K562 (cell line): Measurements from ENCODE around the gene ANO7. TPM values are rescaled to one million over a fixed set of nuclear protein-coding genes. Genes with fewer than 3 reads are reported as not detected.

Experiments
- ATAC-seq: fragments of 200-7000 bp; cut with Tn5 transposase; 3 replicates; pipeline ENCODE4 v1.9.1; 2020; ENCODE audit warnings: moderate library complexity
- BruUV-seq: library from RNA; stranded (reverse); fragments of 400-500 nt; replicated peaks from 2 replicates; lab custom pipeline; 2021; lab: Mats Ljungman, UMichigan
- CTCF ChIA-PET: fragments of 300-600 bp; formaldehyde crosslinking; extraction: SDS; loops from one replicate; lab custom pipeline; 2021; ENCODE audit warnings: low intra/inter-chr PET ratio; lab: Yijun Ruan, JAX
- POLR2A ChIA-PET: fragments of 300-600, 350-650 bp; sonication (Branson Sonifier 250); formaldehyde crosslinking; extraction: SDS; loops from one replicate; lab custom pipeline; 2021; ENCODE audit warnings: antibody characterized with exemption, inconsistent platforms; lab: Yijun Ruan, JAX
- DNase-seq, 4 experiments: peaks; one replicate each; pipeline versions ENCODE4 v3.0.0 to v3.0.0-alpha.2; 2011 to 2018; ENCODE audit warnings: low spot score in 3 of 4, mixed read lengths in 3 of 4; ENCODE audit errors: extremely low read depth in 1 of 4
- FAIRE-seq: peaks from 2 replicates; lab custom pipeline; 2011; peaks lifted over from hg19 to GRCh38; lab: Jason Lieb, UNC
- H2AFZ ChIP-seq: 2 replicates; pipeline ENCODE4 v1.6.0; 2011; ENCODE audit warnings: low read depth, low read length, control low read depth, inconsistent platforms
- H3K27ac ChIP-seq: fragments of 200-600 bp; 3 replicates; pipeline ENCODE4 v1.8.0; 2011; ENCODE audit warnings: low read depth, mild to moderate bottlenecking, control low read depth, inconsistent platforms, low read length, moderate library complexity, mixed read lengths; ENCODE audit errors: extremely low read depth
- H3K27me3 ChIP-seq, 2 experiments: fragments of 300-600 bp in 1 of 2; 2 replicates in 1 of 2; 3 replicates in 1 of 2; pipeline versions ENCODE4 v1.6.0 to v1.8.0; 2011; ENCODE audit warnings: inconsistent platforms in 2 of 2, low read length in 2 of 2, mild to moderate bottlenecking in 1 of 2, mixed read lengths in 1 of 2, moderate library complexity in 1 of 2; ENCODE audit not compliant: control insufficient read depth in 2 of 2, insufficient read depth in 2 of 2
- H3K36me3 ChIP-seq: fragments of 300-600 bp; 3 replicates; pipeline ENCODE4 v1.8.0; 2011; ENCODE audit warnings: mild to moderate bottlenecking, low read length, inconsistent platforms; ENCODE audit not compliant: control insufficient read depth, insufficient read depth
- H3K4me1 ChIP-seq, 2 experiments: fragments of 200-600 bp in 1 of 2; replicated peaks in 1 of 2; 2 replicates in 1 of 2; 3 replicates in 1 of 2; pipeline versions ENCODE4 v1.5.1 to v1.8.0; 2011; ENCODE audit warnings: inconsistent platforms in 2 of 2, low read length in 2 of 2, mild to moderate bottlenecking in 1 of 2, mixed read lengths in 1 of 2, moderate library complexity in 1 of 2; ENCODE audit not compliant: control insufficient read depth in 2 of 2, insufficient read depth in 2 of 2
- H3K4me2 ChIP-seq: 2 replicates; pipeline ENCODE4 v1.6.1; 2011; ENCODE audit warnings: low read length, control low read depth, inconsistent platforms, mixed read lengths; ENCODE audit not compliant: insufficient read depth
- H3K4me3 ChIP-seq: fragments of 200-600 bp; sonication (generic), shearing (Covaris generic); 2 replicates; pipeline ENCODE4 v1.5.1; 2016; ENCODE audit warnings: control low read depth, inconsistent platforms
- H3K79me2 ChIP-seq: fragments of 200-600 bp; 3 replicates; pipeline ENCODE4 v1.8.0; 2011; ENCODE audit warnings: low read length, inconsistent platforms; ENCODE audit not compliant: control insufficient read depth, insufficient read depth
- H3K9ac ChIP-seq, 2 experiments: 2 replicates each; pipeline versions ENCODE4 v1.6.0 to v1.6.1; 2011; ENCODE audit warnings: low read depth in 2 of 2, low read length in 2 of 2, control low read depth in 1 of 2, inconsistent platforms in 1 of 2, mild to moderate bottlenecking in 1 of 2, mixed read lengths in 1 of 2; ENCODE audit not compliant: insufficient read depth in 1 of 2
- H3K9me1 ChIP-seq: one replicate; pipeline ENCODE4 v1.6.0; 2011; ENCODE audit warnings: inconsistent platforms, mild to moderate bottlenecking, low read length, moderate library complexity; ENCODE audit not compliant: control insufficient read depth, insufficient read depth
- H3K9me3 ChIP-seq: replicated peaks from 2 replicates; pipeline ENCODE4 v1.5.1; 2011; ENCODE audit warnings: low read depth, low read length, inconsistent platforms; ENCODE audit not compliant: control insufficient read depth, insufficient read depth
- H4K20me1 ChIP-seq: replicated peaks from 2 replicates; pipeline ENCODE4 v1.6.1; 2011; ENCODE audit warnings: low read length, inconsistent platforms, mixed read lengths; ENCODE audit not compliant: control insufficient read depth, insufficient read depth
- CBX3 ChIP-seq, 2 experiments: IDR thresholded peaks; 1 replicate in 1 of 2; 2 replicates in 1 of 2; pipeline ENCODE4 v1.6.1; 2012; ENCODE audit warnings: inconsistent platforms in 2 of 2, low read length in 2 of 2, borderline replicate concordance in 1 of 2, control low read depth in 1 of 2
- CC2D1A ChIP-seq: fragments of 450-650 bp; IDR thresholded peaks from 2 replicates; pipeline ENCODE4 v1.6.1; 2017; ENCODE audit warnings: mild to moderate bottlenecking
- IFI16 ChIP-seq: fragments of 250-450 bp; sonication (Bioruptor Pico); IDR thresholded peaks from 2 replicates; pipeline ENCODE4 v2.1.2; 2022; ENCODE audit warnings: mild to moderate bottlenecking, inconsistent platforms
- KLF13 ChIP-seq: fragments of 450-650 bp; IDR thresholded peaks from 2 replicates; pipeline ENCODE4 v1.6.1; 2016; ENCODE audit warnings: missing genetic modification characterization, low read depth, mild to moderate bottlenecking, missing compliant biosample characterization, moderate library complexity, borderline replicate concordance
- SNIP1 ChIP-seq: fragments of 450-650 bp; IDR thresholded peaks from 2 replicates; pipeline ENCODE4 v1.7.1; 2017; ENCODE audit warnings: low read depth, mild to moderate bottlenecking
- ZKSCAN3 ChIP-seq: fragments of 250-450 bp; sonication (Bioruptor Pico); IDR thresholded peaks from 2 replicates; pipeline ENCODE4 v1.4.0; 2020
- ZNF551 ChIP-seq: fragments of 250-450 bp; sonication (Bioruptor Pico); IDR thresholded peaks from 2 replicates; pipeline ENCODE4 v1.5.0; 2021; ENCODE audit warnings: mild to moderate bottlenecking, moderate library complexity
- WGBS: fragments of 100-300 bp; shearing (Covaris generic); methylation state at CpG from one replicate; pipeline ENCODE4 v1.1.6; 2016; ENCODE audit warnings: low coverage, mixed read lengths; ENCODE audit not compliant: insufficient coverage; ENCODE audit errors: missing lambda C conversion rate; 5-methylcytosine and 5-hydroxymethylcytosine counted together
- in situ Hi-C: fragments of 300-500 bp; cut with MboI; formaldehyde crosslinking; loops from 4 replicates; pipeline ENCODE4 v1.15.0; 2018; ENCODE audit warnings: inconsistent platforms, mixed read lengths
- intact Hi-C: fragments of 100-400 bp; cut with micrococcal nuclease; formaldehyde crosslinking; loops from 2 replicates; pipeline ENCODE4 v1.14.2; 2022
- polyA plus RNA-seq, 8 experiments: library from polyadenylated mRNA; depleted of rRNA in 4 of 8; stranded (reverse) in 5 of 8; unstranded in 3 of 8; fragments of >200 nt; fragmentation: Nextera tagmentation in 2 of 8; fragmentation: Illumina TruSeq in 1 of 8; extraction: Ambion mirVana in 2 of 8; extraction: Trizol in 1 of 8; gene quantifications; 2 replicates each; pipeline versions ENCODE4 v1.2.1 to v1.2.3, GENCODE V29; 2011 to 2014; ENCODE audit warnings: inconsistent platforms in 1 of 8, missing spikeins in 1 of 8
- total RNA-seq, 7 experiments: library from RNA; depleted of rRNA in 6 of 7; stranded (reverse); fragments of >200 nt in 6 of 7; fragmentation: Illumina TruSeq in 2 of 7; extraction: Trizol in 2 of 7; gene quantifications; 2 replicates each; pipeline versions ENCODE4 v1.2.1 to v1.2.3, GENCODE V29; 2011 to 2021; ENCODE audit warnings: low replicate concordance in 1 of 7
- TF ChIP-seq, protein P1 (sequence below): sonication (generic); formaldehyde crosslinking; IDR thresholded peaks from 2 replicates; pipeline ENCODE4 v1.8.0; 2022; ENCODE audit warnings: missing genetic modification reagents, mild to moderate bottlenecking, borderline replicate concordance
- TF ChIP-seq, protein P2 (sequence below): fragments of 250-450 bp; sonication (Bioruptor Pico); IDR thresholded peaks from 2 replicates; pipeline ENCODE4 v1.4.0; 2020; ENCODE audit warnings: mild to moderate bottlenecking
- TF ChIP-seq, protein P3 (sequence below), 2 experiments: fragments of 450-650 bp; IDR thresholded peaks; 2 replicates each; pipeline ENCODE4 v1.6.1; 2016; ENCODE audit warnings: mild to moderate bottlenecking in 2 of 2, borderline replicate concordance in 1 of 2, low read depth in 1 of 2, moderate library complexity in 1 of 2

Gene ANO7
- total and polyA plus RNA-seq, 9 of the 15 experiments (the other 6 are each of a cell fraction or from before 2014, with no cell fraction given) = 0.28 to 5.1 (median 1.1) TPM

DNA sequence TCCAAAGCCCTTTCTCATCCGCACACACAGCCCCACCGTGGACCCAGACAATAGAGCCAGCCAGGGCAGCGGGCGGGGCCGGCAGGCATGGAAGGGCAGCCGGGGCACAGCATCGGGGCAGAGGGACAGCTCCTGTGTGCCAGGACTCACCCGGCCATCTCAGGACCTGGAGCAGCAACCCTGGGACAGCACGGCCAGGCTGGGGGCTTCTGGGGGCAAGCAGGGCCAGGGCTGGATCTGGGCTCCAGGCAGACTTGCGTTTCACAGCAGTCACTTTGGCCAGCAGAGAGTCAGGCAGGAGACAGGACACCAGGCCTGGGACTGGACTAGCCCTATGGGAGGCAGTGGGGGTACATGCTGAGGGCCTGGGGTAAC lies 15.5 kb downstream of the ANO7 start:
- FAIRE-seq = no peak
- Histone ChIP-seq H3K4me3 (no peak overlapping the region), H3K9ac (no peak overlapping the region), H3K9me1 (no peaks in the 10 kb centered on the region), H3K9me3 (no peaks in the 10 kb centered on the region), H2AFZ (no peak overlapping the region), H4K20me1 (no peaks in the 10 kb centered on the region), H3K4me1 (peaks cover 0 to 41% of the 10 kb centered on the region in 2 experiments; a peak in 3 of 5 replicates), H3K79me2 (no peaks in the 10 kb centered on the region), H3K27ac (no peak overlapping the region), H3K27me3 (peaks cover 0 to 14% of the 10 kb centered on the region in 2 experiments; a peak in 2 of 5 replicates), H3K4me2 (no peak overlapping the region), H3K36me3 (no peaks in the 10 kb centered on the region)
- no TSS peak for BruUV-seq
- no peak for DNase-seq
- in situ Hi-C loops = no loop called here
- ATAC-seq = no peak
- 6% methylated on average over 3 of the region's 10 CpGs for WGBS
- ChIA-PET POLR2A (no interaction called here), CTCF (interaction anchor here (0.7 kb wide), 1 partner anchor 453 kb away, joined by 4 read pairs; no protein-coding TSS in a partner anchor)
- intact Hi-C loops = no loop called here
- no peak for TF ChIP-seq ZKSCAN3 (CRISPR knock-in tag)
- TF ChIP-seq CBX3 (IDR thresholded peaks at IDR 0.05; ENCODE audit: borderline replicate concordance in 1 of 2, low read length in 2 of 2) = no peak
- no peak for TF ChIP-seq IFI16
- TF ChIP-seq, protein P1, sequence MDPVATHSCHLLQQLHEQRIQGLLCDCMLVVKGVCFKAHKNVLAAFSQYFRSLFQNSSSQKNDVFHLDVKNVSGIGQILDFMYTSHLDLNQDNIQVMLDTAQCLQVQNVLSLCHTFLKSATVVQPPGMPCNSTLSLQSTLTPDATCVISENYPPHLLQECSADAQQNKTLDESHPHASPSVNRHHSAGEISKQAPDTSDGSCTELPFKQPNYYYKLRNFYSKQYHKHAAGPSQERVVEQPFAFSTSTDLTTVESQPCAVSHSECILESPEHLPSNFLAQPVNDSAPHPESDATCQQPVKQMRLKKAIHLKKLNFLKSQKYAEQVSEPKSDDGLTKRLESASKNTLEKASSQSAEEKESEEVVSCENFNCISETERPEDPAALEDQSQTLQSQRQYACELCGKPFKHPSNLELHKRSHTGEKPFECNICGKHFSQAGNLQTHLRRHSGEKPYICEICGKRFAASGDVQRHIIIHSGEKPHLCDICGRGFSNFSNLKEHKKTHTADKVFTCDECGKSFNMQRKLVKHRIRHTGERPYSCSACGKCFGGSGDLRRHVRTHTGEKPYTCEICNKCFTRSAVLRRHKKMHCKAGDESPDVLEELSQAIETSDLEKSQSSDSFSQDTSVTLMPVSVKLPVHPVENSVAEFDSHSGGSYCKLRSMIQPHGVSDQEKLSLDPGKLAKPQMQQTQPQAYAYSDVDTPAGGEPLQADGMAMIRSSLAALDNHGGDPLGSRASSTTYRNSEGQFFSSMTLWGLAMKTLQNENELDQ (CRISPR knock-in tag) = no peak
- TF ChIP-seq KLF13 (tag) = no peak
- TF ChIP-seq SNIP1 = no peak
- TF ChIP-seq ZNF551 = no peak
- TF ChIP-seq, protein P2, sequence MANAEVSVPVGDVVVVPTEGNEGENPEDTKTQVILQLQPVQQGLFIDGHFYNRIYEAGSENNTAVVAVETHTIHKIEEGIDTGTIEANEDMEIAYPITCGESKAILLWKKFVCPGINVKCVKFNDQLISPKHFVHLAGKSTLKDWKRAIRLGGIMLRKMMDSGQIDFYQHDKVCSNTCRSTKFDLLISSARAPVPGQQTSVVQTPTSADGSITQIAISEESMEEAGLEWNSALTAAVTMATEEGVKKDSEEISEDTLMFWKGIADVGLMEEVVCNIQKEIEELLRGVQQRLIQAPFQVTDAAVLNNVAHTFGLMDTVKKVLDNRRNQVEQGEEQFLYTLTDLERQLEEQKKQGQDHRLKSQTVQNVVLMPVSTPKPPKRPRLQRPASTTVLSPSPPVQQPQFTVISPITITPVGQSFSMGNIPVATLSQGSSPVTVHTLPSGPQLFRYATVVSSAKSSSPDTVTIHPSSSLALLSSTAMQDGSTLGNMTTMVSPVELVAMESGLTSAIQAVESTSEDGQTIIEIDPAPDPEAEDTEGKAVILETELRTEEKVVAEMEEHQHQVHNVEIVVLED = no peak
- no peak for TF ChIP-seq CC2D1A
- TF ChIP-seq, protein P3, sequence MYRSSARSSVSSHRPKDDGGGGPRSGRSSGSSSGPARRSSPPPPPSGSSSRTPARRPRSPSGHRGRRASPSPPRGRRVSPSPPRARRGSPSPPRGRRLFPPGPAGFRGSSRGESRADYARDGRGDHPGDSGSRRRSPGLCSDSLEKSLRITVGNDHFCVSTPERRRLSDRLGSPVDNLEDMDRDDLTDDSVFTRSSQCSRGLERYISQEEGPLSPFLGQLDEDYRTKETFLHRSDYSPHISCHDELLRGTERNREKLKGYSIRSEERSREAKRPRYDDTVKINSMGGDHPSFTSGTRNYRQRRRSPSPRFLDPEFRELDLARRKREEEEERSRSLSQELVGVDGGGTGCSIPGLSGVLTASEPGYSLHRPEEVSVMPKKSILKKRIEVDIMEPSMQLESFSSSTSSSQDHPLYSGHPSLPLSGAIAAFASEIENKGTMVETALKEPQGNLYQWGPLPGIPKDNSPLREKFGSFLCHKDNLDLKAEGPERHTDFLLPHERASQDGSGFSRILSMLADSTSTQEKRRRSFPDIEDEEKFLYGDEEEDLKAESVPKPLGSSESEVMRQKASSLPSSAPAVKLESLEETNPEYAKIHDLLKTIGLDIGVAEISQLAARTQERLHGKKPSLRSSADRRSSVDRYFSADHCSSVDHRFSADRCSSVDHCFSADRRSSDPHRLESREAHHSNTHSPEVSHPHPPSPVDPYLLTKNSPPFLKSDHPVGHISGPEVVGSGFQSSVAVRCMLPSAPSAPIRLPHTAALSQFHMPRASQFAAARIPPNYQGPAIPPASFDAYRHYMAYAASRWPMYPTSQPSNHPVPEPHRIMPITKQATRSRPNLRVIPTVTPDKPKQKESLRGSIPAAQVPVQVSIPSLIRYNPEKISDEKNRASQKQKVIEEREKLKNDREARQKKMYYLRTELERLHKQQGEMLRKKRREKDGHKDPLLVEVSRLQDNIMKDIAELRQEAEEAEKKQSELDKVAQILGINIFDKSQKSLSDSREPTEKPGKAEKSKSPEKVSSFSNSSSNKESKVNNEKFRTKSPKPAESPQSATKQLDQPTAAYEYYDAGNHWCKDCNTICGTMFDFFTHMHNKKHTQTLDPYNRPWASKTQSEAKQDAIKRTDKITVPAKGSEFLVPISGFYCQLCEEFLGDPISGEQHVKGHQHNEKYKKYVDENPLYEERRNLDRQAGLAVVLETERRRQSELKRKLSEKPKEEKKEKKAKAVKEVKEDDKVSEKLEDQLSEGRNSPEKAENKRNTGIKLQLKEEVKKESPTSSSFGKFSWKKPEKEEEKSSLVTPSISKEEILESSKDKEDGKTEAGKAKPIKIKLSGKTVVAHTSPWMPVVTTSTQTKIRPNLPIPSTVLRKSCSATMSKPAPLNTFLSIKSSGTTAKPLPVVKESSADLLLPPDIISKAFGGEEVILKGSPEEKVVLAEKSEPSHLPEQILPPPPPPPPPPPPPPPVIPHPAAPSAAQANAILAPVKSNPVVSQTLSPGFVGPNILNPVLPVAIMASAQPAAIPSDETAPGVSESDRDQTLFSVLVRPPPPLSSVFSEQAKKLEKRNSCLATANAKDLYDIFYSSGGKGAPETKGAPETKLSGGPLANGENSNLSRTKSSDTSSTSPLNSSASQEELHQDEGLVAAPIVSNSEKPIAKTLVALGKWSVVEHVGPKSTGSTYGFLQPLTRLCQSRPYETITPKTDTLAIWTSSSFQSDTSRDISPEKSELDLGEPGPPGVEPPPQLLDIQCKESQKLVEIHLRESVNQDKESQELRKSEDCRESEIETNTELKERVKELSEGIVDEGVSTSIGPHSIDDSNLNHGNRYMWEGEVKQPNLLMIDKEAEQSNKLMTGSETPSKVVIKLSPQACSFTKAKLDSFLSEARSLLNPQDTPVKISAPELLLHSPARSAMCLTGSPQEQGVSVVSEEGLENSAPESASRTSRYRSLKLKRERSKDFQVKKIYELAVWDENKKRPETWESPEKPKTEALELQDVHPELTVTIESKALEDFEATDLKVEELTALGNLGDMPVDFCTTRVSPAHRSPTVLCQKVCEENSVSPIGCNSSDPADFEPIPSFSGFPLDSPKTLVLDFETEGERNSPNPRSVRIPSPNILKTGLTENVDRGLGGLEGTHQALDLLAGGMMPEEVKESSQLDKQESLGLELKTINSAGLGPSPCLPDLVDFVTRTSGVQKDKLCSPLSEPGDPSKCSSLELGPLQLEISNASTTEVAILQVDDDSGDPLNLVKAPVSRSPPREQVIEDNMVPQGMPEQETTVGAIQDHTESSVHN (IDR thresholded peaks at IDR 0.05; ENCODE audit: borderline replicate concordance in 1 of 2, low read depth in 1 of 2) = no peak
